GM19328 (cell line): ENCODE data around the gene DDIT3.
A peak's percentile ranks its signal among the peaks of the same experiment; 100 is the strongest.
"Not testable (repeated sequence)": the region's sequence is repeated elsewhere in the genome, so short reads cannot be mapped to it uniquely, and the experiment has no call there.

ENCODE experiments used
- ATAC-seq: cut with Tn5 transposase; IDR thresholded peaks from one replicate; pipeline ENCODE4 v1.9.1; 2021; ENCODE audit warnings: mild to moderate bottlenecking, moderate library complexity; ENCODE audit not compliant: unreplicated experiment

Gene DDIT3

DNA sequence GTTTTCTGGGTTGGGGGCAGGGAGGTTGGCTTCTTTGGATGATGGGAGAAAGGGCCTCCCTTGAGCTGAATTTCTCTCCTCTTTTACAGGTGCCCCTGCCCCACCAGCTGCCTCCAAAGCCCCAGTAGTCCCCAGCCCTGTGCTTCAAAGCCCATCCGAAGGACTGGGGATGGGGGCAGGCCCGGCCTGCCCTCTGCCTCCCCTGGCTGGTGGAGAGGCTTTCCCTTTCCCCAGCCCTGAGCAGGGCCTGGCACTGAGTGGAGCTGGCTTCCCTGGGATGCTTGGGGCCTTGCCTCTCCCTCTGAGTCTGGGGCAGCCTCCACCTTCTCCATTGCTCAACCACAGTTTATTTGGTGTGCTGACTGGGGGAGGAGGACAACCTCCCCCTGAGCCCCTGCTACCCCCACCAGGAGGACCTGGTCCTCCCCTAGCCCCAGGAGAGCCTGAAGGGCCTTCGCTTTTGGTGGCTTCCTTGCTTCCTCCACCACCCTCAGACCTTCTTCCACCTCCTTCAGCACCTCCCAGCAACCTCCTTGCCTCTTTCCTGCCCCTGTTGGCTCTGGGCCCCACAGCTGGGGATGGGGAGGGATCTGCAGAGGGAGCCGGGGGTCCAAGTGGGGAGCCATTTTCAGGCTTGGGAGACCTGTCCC is 6.3 kb upstream of the DDIT3 start:
- no peak for ATAC-seq

GRCh38 chr12:57525615-57526383 is 5.5 kb upstream of the DDIT3 start:
- no peak for ATAC-seq

- ATAC-seq = no peak
Observed at GRCh38 chr12:57524814-57525614, 4.7 kb upstream of the DDIT3 start.

GRCh38 chr12:57523706-57524614 is 3.6 kb upstream of the DDIT3 start:
- no peak for ATAC-seq

GRCh38 chr12:57522887-57523705 is 2.8 kb upstream of the DDIT3 start:
- ATAC-seq = no peak

GRCh38 chr12:57522011-57522886 is 1.9 kb upstream of the DDIT3 start, which contains the start of gene MBD6:
TSS of gene MBD6 (plus strand) at chr12:57522824. CDS start at chr12:57524304, 1,480 bp downstream.
- ATAC-seq = peak; percentile 36

DNA sequence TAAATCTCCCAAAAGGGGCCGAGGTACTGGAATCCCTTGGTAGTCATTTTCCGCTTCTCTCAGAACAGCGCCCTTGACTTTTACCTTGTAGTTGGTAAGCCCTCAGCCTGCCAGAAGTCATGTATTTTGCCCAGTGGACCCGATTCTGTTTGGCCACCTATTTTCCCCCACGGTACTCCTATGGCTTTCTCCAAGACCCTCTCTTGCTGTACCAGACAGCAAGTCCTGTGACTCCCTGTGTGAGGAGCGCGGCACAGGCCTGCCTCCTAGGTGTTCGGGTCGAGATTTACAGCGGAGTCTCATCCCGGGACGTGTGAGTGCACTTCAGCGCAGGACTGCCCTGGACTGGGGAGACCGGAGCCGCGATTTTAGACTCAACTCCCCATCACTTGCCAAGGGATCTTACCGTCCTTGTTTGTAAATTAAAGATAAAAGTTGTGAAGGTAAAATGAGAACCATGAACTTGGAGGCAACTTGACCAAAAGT is 1.3 kb upstream of the DDIT3 start:
- ATAC-seq = no peak

- no peak for ATAC-seq
Observed at GRCh38 chr12:57519796-57520052, 590 bp downstream of the DDIT3 start.

DNA sequence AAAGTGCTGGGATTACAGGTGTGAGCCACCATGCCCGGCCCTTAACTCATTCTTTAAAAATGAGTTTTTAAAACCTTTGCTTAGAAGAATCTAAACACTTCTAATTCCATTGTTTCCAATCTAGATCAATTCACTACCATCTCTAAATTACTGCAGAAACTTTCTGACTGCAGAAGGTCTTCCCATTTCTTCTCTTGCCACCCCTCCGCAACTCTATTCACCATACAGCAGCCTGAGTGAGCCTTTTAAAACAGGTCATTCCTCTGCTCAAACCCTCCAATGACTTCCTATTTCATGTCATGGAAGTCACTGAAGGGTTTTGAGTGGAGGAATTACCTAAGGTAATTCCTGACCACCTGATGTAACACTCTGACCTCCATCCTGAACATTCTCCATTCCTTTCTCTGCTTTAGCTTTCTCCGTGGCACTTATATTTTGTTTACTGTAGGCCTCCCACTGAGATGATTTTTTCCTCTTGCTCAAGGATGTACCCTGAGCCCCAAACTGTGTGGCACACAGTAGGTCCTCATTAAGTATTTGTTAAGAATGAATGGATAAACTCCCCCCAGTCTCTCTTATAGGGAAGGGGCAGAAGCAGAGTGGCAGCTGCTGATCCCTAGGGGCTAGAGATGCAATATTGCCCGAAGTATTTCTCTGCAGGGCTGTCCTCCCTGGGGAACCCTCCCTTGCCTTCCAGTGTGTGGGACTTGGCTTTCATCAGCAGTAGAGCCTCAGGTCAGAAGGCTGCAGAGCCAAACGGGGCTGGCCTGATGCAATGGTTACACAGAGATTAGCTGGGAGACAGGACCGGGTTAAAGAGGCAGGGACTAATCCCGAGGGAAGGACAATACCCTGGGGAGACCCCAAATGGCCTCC is 1.2 kb downstream of the DDIT3 start:
- no peak for ATAC-seq

DNA sequence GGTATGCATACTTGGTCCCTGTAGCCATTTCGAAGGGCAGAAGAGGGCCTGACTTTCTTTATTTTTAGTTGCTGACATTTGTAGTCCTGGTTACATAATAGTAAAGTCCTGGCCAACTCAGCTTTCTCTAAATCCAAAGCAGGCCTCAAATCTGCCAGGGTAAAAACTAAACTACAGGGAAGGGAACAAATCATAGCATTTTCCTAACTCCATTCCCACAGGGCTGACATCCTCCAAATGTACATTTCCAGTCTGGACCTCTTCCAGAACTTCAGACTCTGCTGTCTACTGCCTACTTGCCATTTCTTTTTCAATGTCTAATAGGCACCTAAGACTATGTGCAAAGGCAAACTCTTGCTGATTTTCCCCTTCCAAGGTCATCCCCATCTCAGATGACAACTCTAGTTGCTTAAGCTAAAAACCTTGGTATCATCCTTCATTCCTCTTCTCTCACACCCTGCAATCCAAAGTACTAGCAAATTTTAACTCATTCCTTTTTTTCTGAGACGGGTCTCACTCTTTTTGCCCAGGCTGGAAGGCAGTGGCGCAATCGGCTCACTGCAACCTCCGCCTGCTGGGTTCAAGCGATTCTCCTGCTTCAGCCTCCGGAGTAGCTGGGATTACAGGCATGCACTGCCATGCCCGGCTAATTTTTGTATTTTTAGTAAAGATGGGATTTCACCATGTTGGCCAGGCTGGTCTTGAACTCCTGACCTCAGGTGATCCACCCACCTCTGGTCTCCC is 2.0 kb downstream of the DDIT3 start:
- ATAC-seq = no peak

GRCh38 chr12:57517718-57518117 is 2.6 kb downstream of the DDIT3 start:
- not testable (repeated sequence) for ATAC-seq

DNA sequence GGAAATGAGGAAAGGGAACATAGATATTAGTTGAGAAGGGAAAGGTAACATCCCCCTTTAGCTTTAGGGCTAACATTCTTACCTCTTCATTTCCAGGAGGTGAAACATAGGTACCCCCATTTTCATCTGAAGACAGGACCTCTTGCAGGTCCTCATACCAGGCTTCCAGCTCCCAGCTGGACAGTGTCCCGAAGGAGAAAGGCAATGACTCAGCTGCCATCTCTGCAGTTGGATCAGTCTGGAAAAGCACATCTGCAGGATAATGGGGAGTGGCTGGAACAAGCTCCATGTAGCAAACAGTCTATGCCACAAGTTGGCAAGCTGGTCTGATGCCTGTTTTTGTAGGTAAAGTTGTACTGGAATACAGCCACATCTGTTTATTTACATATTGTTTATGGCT is 3.1 kb downstream of the DDIT3 start:
- no peak for ATAC-seq

DNA sequence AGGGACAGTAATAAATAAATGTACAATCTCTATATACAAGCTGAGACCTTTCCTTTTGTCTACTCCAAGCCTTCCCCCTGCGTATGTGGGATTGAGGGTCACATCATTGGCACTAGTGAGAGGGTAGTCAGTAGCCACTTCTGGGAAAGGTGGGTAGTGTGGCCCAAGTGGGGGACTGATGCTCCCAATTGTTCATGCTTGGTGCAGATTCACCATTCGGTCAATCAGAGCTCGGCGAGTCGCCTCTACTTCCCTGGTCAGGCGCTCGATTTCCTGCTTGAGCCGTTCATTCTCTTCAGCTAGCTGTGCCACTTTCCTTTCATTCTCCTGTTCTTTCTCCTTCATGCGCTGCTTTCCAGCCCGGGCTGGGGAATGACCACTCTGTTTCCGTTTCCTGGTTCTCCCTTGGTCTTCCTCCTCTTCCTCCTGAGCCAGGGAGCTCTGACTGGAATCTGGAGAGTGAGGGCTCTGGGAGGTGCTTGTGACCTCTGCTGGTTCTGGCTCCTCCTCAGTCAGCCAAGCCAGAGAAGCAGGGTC is 3.6 kb downstream of the DDIT3 start:
- no peak for ATAC-seq

DNA sequence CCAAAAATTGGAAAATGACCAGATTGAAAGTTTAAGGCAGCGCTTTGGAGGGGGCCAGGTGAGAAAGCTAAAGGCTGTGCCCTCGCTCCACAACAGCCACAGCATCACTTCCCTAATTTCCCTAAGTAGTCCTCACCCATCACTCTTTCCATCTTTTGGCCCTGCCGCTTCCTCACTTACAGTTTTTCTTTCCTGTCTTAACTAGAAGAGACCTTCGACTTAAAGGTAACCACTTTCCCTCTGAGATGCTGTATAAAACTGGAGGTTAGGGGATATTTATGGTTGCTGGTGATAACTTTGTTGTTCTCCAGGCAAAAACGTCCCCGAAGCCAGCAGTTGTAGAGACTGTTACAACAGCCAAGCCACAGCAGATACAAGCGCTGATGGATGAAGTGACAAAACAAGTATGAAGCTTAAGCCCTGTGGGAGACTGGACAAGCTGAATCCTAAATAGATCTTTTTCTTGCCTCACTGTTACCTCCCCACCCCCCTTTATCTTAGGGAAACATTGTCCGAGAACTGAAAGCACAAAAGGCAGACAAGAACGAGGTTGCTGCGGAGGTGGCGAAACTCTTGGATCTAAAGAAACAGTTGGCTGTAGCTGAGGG is 4.3 kb downstream of the DDIT3 start:
- ATAC-seq = no peak

DNA sequence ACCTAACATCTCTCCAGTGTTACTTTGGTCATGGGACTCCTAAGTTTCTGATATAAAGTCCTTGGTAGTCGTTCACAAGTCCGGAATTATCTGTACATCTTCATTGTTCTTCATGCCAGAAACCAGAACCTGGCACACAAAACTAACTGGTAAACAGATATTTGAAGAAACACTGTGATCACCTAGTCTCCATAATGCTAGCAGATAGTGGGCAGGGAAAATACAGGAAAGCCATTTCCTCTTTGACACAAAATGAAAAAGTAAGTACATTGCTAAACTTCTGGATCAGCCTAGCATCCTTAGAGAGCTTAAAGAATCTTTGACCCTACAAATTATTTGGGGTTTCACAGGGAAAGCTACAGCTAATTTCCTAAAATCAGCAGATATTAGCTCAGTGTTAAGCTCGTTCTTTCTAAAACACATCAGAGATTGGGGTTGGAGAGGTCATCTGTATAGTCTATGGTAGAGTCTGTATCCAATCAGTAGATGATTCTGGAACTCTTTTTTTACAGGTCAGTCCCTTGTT is 4.8 kb downstream of the DDIT3 start:
- no peak for ATAC-seq

- ATAC-seq = no peak
Observed at GRCh38 chr12:57514720-57515407, 5.5 kb downstream of the DDIT3 start.
